Cardiac muscle cell (in vitro differentiated cells and primary cell): ENCODE data around the gene PDGFC. TPM values are rescaled to one million over a fixed set of nuclear protein-coding genes. Genes with fewer than 3 reads are reported as not detected.
A peak's percentile ranks its signal among the peaks of the same experiment; 100 is the strongest.

Source experiments
- DNase-seq, 2 donors: peaks; one replicate each; pipeline versions ENCODE4 v3.0.0 to v3.0.0-alpha.2; 2010 to 2017; ENCODE audit warnings: low read depth in 1 of 2, low spot score in 1 of 2
- H3K27ac ChIP-seq: fragments of 200-600 bp; sonication (generic); 2 replicates; pipeline ENCODE4 v1.5.1; 2016
- H3K27me3 ChIP-seq: fragments of 200-600 bp; sonication (generic); 2 replicates; pipeline ENCODE4 v1.6.0; 2016; ENCODE audit warnings: control low read depth
- H3K36me3 ChIP-seq: fragments of 200-600 bp; sonication (generic); 2 replicates; pipeline ENCODE4 v1.5.1; 2016; ENCODE audit warnings: control low read depth
- H3K4me1 ChIP-seq: fragments of 200-600 bp; sonication (generic); 2 replicates; pipeline ENCODE4 v1.8.1; 2017; ENCODE audit warnings: low read depth, mild to moderate bottlenecking, mixed run types
- H3K4me3 ChIP-seq: fragments of 200-600 bp; sonication (generic); 2 replicates; pipeline ENCODE4 v1.5.1; 2016; ENCODE audit warnings: mild to moderate bottlenecking
- H3K9me3 ChIP-seq: fragments of 200-600 bp; sonication (generic); 2 replicates; pipeline ENCODE4 v1.5.1; 2017; ENCODE audit warnings: low read depth, mild to moderate bottlenecking, control low read depth
- polyA plus RNA-seq: library from polyadenylated mRNA; unstranded; fragments of >200 nt; fragmentation: Nextera tagmentation; extraction: Ambion mirVana; gene quantifications from 2 replicates; pipeline ENCODE4 v1.2.1, GENCODE V29; 2016
- total RNA-seq: library from RNA; depleted of rRNA; stranded (reverse); fragments of >200 nt; gene quantifications from 2 replicates; pipeline ENCODE4 v1.2.3, GENCODE V29; 2016
- TF ChIP-seq, protein P1 (sequence below): IDR thresholded peaks from 2 replicates; pipeline ENCODE4 v1.5.1; 2012; ENCODE audit warnings: low read depth, mild to moderate bottlenecking, low read length

The PDGFC gene
- total and polyA plus RNA-seq, 2 experiments from 2014 or later = 6.9 to 18.2 TPM

DNA sequence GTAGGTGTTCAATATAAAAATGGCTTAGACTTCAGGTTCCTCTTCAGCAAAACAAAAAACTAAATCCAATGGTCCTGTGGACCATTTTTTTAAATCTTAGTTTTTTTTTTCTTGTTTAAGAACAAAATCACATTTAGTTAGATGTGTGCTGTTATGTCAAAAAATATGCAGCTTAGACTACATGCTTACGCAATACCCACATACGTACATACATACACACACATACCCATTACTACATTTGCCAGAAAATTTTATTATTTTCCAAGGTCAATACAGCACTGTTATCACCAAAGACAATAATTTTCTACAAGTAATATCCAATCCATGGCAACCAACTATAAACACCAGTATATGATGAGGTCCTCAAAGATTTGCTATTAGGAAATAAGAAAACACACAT, 144.1 kb downstream of the PDGFC start:
- no peaks in the 10 kb centered on the region for H3K36me3 ChIP-seq
- H3K9me3 ChIP-seq = no peaks in the 10 kb centered on the region
- TF ChIP-seq, protein P1, sequence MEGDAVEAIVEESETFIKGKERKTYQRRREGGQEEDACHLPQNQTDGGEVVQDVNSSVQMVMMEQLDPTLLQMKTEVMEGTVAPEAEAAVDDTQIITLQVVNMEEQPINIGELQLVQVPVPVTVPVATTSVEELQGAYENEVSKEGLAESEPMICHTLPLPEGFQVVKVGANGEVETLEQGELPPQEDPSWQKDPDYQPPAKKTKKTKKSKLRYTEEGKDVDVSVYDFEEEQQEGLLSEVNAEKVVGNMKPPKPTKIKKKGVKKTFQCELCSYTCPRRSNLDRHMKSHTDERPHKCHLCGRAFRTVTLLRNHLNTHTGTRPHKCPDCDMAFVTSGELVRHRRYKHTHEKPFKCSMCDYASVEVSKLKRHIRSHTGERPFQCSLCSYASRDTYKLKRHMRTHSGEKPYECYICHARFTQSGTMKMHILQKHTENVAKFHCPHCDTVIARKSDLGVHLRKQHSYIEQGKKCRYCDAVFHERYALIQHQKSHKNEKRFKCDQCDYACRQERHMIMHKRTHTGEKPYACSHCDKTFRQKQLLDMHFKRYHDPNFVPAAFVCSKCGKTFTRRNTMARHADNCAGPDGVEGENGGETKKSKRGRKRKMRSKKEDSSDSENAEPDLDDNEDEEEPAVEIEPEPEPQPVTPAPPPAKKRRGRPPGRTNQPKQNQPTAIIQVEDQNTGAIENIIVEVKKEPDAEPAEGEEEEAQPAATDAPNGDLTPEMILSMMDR = no peak
- H3K27ac ChIP-seq = no peak overlapping the region
- no peaks in the 10 kb centered on the region for H3K4me1 ChIP-seq
- H3K27me3 ChIP-seq = no peaks in the 10 kb centered on the region
- DNase-seq = no peak
- no peak overlapping the region for H3K4me3 ChIP-seq

DNA sequence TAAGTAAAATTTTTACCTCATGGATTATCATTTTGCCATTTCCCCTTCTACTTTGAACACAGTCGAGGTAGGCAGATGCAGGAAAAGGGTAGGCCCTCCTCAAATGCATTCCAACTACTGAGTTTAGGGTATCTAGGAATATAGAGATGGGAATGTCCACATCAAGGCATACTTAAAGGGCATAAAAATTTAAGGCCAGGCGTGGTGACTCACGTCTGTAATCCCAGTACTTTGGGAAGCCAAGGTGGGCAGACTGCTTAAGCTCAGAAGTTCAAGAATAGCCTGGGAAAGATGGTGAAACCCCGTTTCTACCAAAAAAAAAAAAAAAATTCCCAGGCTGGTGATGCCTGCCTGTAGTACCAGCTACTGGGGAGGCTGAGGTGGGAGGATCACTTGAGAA, 146.5 kb downstream of the PDGFC start:
- no peak overlapping the region for H3K27ac ChIP-seq
- H3K36me3 ChIP-seq = no peaks in the 10 kb centered on the region
- H3K4me3 ChIP-seq = no peak overlapping the region
- H3K9me3 ChIP-seq = no peaks in the 10 kb centered on the region
- DNase-seq = no peak
- no peaks in the 10 kb centered on the region for H3K27me3 ChIP-seq
- TF ChIP-seq, protein P1 = no peak
- H3K4me1 ChIP-seq = no peaks in the 10 kb centered on the region

DNA sequence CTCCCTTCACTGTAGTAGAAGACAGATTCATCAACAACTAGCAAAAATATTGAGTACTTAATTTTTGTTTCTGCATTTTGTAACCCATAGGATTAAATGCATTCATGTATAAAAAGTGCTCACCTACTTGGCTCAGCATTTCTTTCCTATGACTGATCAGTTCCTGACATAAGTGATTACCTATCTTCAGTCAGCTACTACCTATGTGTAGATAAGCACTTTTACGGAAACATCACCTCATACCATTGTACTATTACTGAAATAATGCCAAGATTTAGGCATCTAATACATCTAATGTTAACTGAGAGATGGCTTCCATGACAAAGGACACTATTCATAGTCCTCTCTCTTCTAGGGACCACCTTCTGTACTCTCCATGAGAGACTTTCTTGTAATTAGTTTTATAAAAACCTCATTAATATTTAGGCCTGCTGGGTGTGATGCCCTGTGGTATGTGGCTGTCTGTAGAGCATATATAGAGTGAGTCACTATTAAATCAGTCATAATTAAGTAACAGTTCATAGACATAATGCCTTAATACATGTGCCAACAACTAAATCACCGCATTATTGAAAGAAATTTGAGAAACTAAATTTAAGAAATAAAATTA, 147.0 kb downstream of the PDGFC start:
- no peaks in the 10 kb centered on the region for H3K4me1 ChIP-seq
- TF ChIP-seq, protein P1 = no peak
- H3K36me3 ChIP-seq = no peaks in the 10 kb centered on the region
- no peaks in the 10 kb centered on the region for H3K9me3 ChIP-seq
- no peaks in the 10 kb centered on the region for H3K27me3 ChIP-seq
- DNase-seq = no peak
- no peak overlapping the region for H3K4me3 ChIP-seq
- no peak overlapping the region for H3K27ac ChIP-seq

DNA sequence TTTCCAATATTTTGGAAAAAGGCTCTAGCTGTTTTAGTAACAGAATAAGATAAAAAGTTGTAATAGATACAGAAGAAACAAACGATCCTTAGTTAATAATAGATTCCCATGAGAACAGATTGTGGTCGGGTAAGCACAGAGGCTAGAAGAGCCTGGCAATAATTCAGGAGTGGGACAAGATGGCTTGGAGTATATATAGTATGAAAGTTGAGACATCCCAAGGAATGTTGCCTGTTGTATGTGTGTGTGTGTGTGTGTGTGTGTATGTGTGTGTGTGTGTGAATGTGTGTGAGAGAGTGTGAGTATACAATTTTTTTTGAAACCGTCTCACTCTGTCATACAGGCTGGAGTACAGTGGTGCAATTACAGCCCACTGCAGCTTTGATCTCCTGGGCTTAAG, 150.7 kb downstream of the PDGFC start:
- Histone ChIP-seq H3K27me3 (no peaks in the 10 kb centered on the region), H3K4me3 (no peak overlapping the region), H3K27ac (no peak overlapping the region), H3K9me3 (no peaks in the 10 kb centered on the region), H3K4me1 (no peaks in the 10 kb centered on the region), H3K36me3 (no peaks in the 10 kb centered on the region)
- TF ChIP-seq, protein P1 = no peak
- peak in 1 of 2 donors; percentile 56 for DNase-seq

DNA sequence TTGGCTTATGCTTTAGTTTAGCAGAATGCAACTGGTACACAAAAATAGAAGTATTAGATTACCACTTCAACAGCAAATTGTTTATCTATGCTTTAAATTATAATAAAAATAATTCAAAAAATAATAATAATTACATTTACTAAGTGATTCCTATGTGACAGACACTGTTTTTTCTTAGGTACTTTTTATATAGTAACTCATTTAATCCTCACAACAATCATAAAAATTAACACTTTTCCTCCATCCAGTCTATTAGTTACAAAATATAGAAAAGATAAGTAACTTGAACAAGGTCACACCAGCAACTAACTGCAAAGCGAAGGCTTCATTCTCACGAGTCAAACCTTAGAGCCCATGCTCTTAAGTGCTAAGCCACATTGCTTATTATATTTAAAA, 155.2 kb downstream of the PDGFC start:
- H3K4me1 ChIP-seq = no peaks in the 10 kb centered on the region
- no peaks in the 10 kb centered on the region for H3K9me3 ChIP-seq
- H3K27ac ChIP-seq = no peak overlapping the region
- no peaks in the 10 kb centered on the region for H3K27me3 ChIP-seq
- no peaks in the 10 kb centered on the region for H3K36me3 ChIP-seq
- DNase-seq = no peak
- TF ChIP-seq, protein P1 = no peak
- no peak overlapping the region for H3K4me3 ChIP-seq
